Endometrium (tissue), 2 donors: ENCODE results near the gene ARL6IP6.

Experiments
- FAIRE-seq: peaks from 2 replicates; lab custom pipeline; 2012; peaks lifted over from hg19 to GRCh38; lab: Jason Lieb, UNC
- donor health status: control.
- donor health status: control.

Gene ARL6IP6

GRCh38 chr2:152811916-152812315 lies 93.5 kb downstream of the ARL6IP6 start:
- no peak for FAIRE-seq
